IMR-90 (cell line): ENCODE measurements around the gene CYSLTR2. TPM values are rescaled to one million over a fixed set of nuclear protein-coding genes. Genes with fewer than 3 reads are reported as not detected.

Source experiments
- ATAC-seq: fragments of 200-7000 bp; cut with Tn5 transposase; 2 replicates; pipeline ENCODE4 v1.9.1; 2020; ENCODE audit warnings: low read depth, mild to moderate bottlenecking, moderate library complexity
- BruUV-seq: library from RNA; stranded (reverse); fragments of 400-500 nt; replicated peaks from 2 replicates; lab custom pipeline; 2021; lab: Mats Ljungman, UMichigan
- CTCF ChIA-PET: fragments of 300-600 bp; formaldehyde crosslinking; extraction: SDS; loops from one replicate; lab custom pipeline; 2021; ENCODE audit warnings: antibody characterized with exemption; lab: Yijun Ruan, JAX
- POLR2A ChIA-PET: fragments of 300-600 bp; sonication (Branson Sonifier 250); formaldehyde crosslinking; loops from one replicate; lab custom pipeline; 2022; ENCODE audit warnings: antibody characterized with exemption; ENCODE audit not compliant: unreplicated experiment; lab: Charles Lee
- DNase-seq: peaks from one replicate; pipeline ENCODE4 v3.0.0; 2013
- H2AFZ ChIP-seq: replicated peaks from 2 replicates; pipeline ENCODE3; 2013; ENCODE audit warnings: low read length, mild to moderate bottlenecking; ENCODE audit not compliant: poor library complexity
- H2AK5ac ChIP-seq: 2 replicates; pipeline ENCODE4 v1.6.1; 2013; ENCODE audit warnings: low read depth, low read length, inconsistent platforms
- H2AK9ac ChIP-seq: replicated peaks from 2 replicates; pipeline ENCODE3; 2013; ENCODE audit warnings: mild to moderate bottlenecking, low read depth, low read length, moderate library complexity; ENCODE audit not compliant: poor library complexity
- H2BK120ac ChIP-seq: 2 replicates; pipeline ENCODE4 v1.6.1; 2013; ENCODE audit warnings: low read depth, low read length, inconsistent platforms
- H2BK15ac ChIP-seq: 3 replicates; pipeline ENCODE4 v1.6.1; 2013; ENCODE audit warnings: low read depth, low read length, inconsistent platforms
- H2BK20ac ChIP-seq: 2 replicates; pipeline ENCODE4 v1.6.1; 2013; ENCODE audit warnings: low read depth, mild to moderate bottlenecking, inconsistent platforms, low read length, moderate library complexity
- H2BK5ac ChIP-seq: 2 replicates; pipeline ENCODE4 v1.6.1; 2013; ENCODE audit warnings: mild to moderate bottlenecking, low read depth, low read length, inconsistent platforms; ENCODE audit not compliant: poor library complexity, severe bottlenecking
- H3K14ac ChIP-seq: replicated peaks from 2 replicates; pipeline ENCODE4 v1.6.1; 2013; ENCODE audit warnings: low read depth, low read length, inconsistent platforms
- H3K18ac ChIP-seq: 2 replicates; pipeline ENCODE4 v1.6.1; 2013; ENCODE audit warnings: low read depth, low read length, control low read depth
- H3K23ac ChIP-seq: 2 replicates; pipeline ENCODE4 v1.6.1; 2013; ENCODE audit warnings: low read depth, low read length, inconsistent platforms
- H3K27ac ChIP-seq: 2 replicates; pipeline ENCODE4 v1.5.1; 2013; ENCODE audit warnings: mild to moderate bottlenecking, control low read depth, low read length; ENCODE audit not compliant: insufficient read depth
- H3K27me3 ChIP-seq: 2 replicates; pipeline ENCODE4 v1.6.1; 2013; ENCODE audit warnings: low read length; ENCODE audit not compliant: control insufficient read depth, insufficient read depth
- H3K36me3 ChIP-seq: 2 replicates; pipeline ENCODE4 v1.6.1; 2013; ENCODE audit warnings: low read length, mixed read lengths; ENCODE audit not compliant: control insufficient read depth, insufficient read depth
- H3K4ac ChIP-seq: 2 replicates; pipeline ENCODE4 v1.6.1; 2013; ENCODE audit warnings: low read depth, low read length, inconsistent platforms
- H3K4me1 ChIP-seq: 2 replicates; pipeline ENCODE4 v1.6.1; 2013; ENCODE audit warnings: low read length, mixed read lengths; ENCODE audit not compliant: control insufficient read depth, insufficient read depth
- H3K4me2 ChIP-seq: 2 replicates; pipeline ENCODE4 v1.6.1; 2013; ENCODE audit warnings: low read depth, mild to moderate bottlenecking, control low read depth, low read length, moderate library complexity
- H3K4me3 ChIP-seq: 2 replicates; pipeline ENCODE4 v1.5.1; 2013; ENCODE audit warnings: low read depth, mild to moderate bottlenecking, control low read depth, low read length, moderate library complexity; ENCODE audit not compliant: insufficient read depth
- H3K56ac ChIP-seq: 2 replicates; pipeline ENCODE4 v1.6.1; 2013; ENCODE audit warnings: low read length, inconsistent platforms; ENCODE audit not compliant: insufficient read depth; ENCODE audit errors: extremely low read depth
- H3K79me1 ChIP-seq, 2 experiments: 2 replicates each; pipeline ENCODE4 v1.6.1; 2013; ENCODE audit warnings: low read length in 2 of 2, inconsistent platforms in 1 of 2, low read depth in 1 of 2
- H3K9ac ChIP-seq: 2 replicates; pipeline ENCODE4 v1.6.1; 2013; ENCODE audit warnings: low read depth, low read length, control low read depth
- H3K9me1 ChIP-seq: 2 replicates; pipeline ENCODE4 v1.6.1; 2013; ENCODE audit warnings: low read length, inconsistent platforms; ENCODE audit not compliant: insufficient read depth
- H3K9me3 ChIP-seq: 2 replicates; pipeline ENCODE4 v1.6.1; 2013; ENCODE audit warnings: low read length; ENCODE audit not compliant: control insufficient read depth, insufficient read depth
- H4K20me1 ChIP-seq: 2 replicates; pipeline ENCODE4 v1.6.1; 2013; ENCODE audit warnings: low read length, inconsistent platforms; ENCODE audit not compliant: insufficient read depth
- H4K5ac ChIP-seq: 2 replicates; pipeline ENCODE4 v1.6.1; 2013; ENCODE audit warnings: mild to moderate bottlenecking, low read depth, low read length, control low read depth
- H4K8ac ChIP-seq, 2 experiments: 2 replicates each; pipeline ENCODE4 v1.6.1; 2013; ENCODE audit warnings: low read depth in 2 of 2, low read length in 2 of 2, control low read depth in 1 of 2, inconsistent platforms in 1 of 2
- H4K91ac ChIP-seq: 2 replicates; pipeline ENCODE4 v1.6.1; 2013; ENCODE audit warnings: low read depth, low read length, inconsistent platforms; ENCODE audit not compliant: insufficient read depth
- MAZ ChIP-seq: IDR thresholded peaks from 2 replicates; pipeline ENCODE4 v1.6.1; 2012; ENCODE audit warnings: low read depth, mild to moderate bottlenecking, low read length, improper control_type of control experiment, moderate library complexity, borderline replicate concordance
- WGBS, 2 experiments: methylation state at CpG; one replicate each; pipeline versions ENCODE4 v1.1.5 to v1.1.7; 2013; ENCODE audit warnings: missing lambda C conversion rate in 2 of 2; ENCODE audit not compliant: insufficient read length in 1 of 2; ENCODE audit errors: extremely low coverage in 2 of 2; 5-methylcytosine and 5-hydroxymethylcytosine counted together
- dilution Hi-C: fragments of 300-500 bp; cut with HindIII; formaldehyde crosslinking; loops from one replicate; pipeline ENCODE4 v1.14.3; 2018; ENCODE audit warnings: low sequenced_read_pairs; ENCODE audit not compliant: unreplicated experiment
- in situ Hi-C: fragments of 300-500 bp; cut with MboI; formaldehyde crosslinking; loops from 3 replicates; pipeline ENCODE4 v1.14.3; 2019; ENCODE audit warnings: low sequenced_read_pairs, inconsistent platforms, mixed read lengths
- intact Hi-C: fragments of 100-400 bp; cut with micrococcal nuclease; formaldehyde crosslinking; loops from 2 replicates; pipeline ENCODE4 v1.10.0; 2022
- polyA plus RNA-seq, 3 experiments: library from polyadenylated mRNA; depleted of rRNA; stranded (reverse); fragments of >200 nt; gene quantifications; 2 replicates each; pipeline ENCODE4 v1.2.3, GENCODE V29; 2012; ENCODE audit warnings: low replicate concordance in 1 of 3
- total RNA-seq: library from RNA; depleted of rRNA; stranded (reverse); fragments of >200 nt; gene quantifications from 2 replicates; pipeline ENCODE4 v1.2.3, GENCODE V29; 2012
- TF ChIP-seq, protein P1 (sequence below): conservative IDR thresholded peaks from 2 replicates; pipeline ENCODE4 v1.5.1; 2012; ENCODE audit warnings: mild to moderate bottlenecking, low read depth, low read length, improper control_type of control experiment

CYSLTR2 gene
- total and polyA plus RNA-seq, 2 of the 4 experiments (the other 2 are of a cell fraction), result not detected

DNA sequence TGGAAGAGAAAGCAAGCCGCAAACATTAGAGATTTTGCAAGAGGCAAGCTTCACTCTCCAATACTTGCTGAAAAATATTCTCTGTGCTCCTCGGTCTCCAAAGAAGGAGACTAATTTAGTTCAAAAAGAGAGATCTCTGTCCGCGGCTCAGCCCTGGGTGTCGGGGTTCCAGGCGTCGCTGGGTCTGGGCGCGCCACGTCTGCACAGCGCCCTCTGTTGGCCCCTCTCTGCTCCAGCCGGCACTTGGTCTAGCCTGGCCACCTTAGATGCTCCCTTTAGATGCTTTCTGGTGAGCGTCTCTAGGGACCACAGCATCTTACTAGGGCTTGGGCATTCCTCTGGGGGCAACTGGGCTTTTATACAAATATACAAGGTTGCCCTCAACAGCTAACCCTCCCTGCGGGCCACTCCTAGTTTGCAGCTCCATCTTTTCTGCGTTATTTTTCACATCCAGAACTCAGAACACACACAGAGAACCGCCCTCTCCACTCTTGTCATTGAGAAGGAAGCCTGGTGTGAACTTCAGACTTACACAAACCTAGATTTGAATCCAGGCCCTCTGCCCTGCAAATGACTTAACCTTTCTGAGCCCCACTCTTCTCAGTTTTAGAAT is 78.3 kb downstream of the CYSLTR2 start:
- TF ChIP-seq, protein P1, sequence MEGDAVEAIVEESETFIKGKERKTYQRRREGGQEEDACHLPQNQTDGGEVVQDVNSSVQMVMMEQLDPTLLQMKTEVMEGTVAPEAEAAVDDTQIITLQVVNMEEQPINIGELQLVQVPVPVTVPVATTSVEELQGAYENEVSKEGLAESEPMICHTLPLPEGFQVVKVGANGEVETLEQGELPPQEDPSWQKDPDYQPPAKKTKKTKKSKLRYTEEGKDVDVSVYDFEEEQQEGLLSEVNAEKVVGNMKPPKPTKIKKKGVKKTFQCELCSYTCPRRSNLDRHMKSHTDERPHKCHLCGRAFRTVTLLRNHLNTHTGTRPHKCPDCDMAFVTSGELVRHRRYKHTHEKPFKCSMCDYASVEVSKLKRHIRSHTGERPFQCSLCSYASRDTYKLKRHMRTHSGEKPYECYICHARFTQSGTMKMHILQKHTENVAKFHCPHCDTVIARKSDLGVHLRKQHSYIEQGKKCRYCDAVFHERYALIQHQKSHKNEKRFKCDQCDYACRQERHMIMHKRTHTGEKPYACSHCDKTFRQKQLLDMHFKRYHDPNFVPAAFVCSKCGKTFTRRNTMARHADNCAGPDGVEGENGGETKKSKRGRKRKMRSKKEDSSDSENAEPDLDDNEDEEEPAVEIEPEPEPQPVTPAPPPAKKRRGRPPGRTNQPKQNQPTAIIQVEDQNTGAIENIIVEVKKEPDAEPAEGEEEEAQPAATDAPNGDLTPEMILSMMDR, result 0 out of 2 replicates have a peak, but pooled peaks have one; percentile 27
- TF ChIP-seq MAZ, result no peak
- H3K23ac ChIP-seq, result no peak overlapping the region
- CTCF ChIA-PET, result no interaction called here

More for the DNA sequence above, 78.3 kb downstream of the CYSLTR2 start:
- Histone ChIP-seq H2BK15ac (no peak overlapping the region), H3K4me3 (no peak overlapping the region), H3K14ac (no peak overlapping the region), H2BK5ac (no peak overlapping the region), H2BK120ac (no peak overlapping the region), H3K56ac (no peak overlapping the region), H4K5ac (no peak overlapping the region), H2BK20ac (no peak overlapping the region), H3K4ac (no peak overlapping the region), H3K4me2 (no peak overlapping the region), H4K8ac (peak overlapping the region in 1 of 2 experiments; percentile 6; a peak in 1 of 4 replicates), H3K27me3 (peaks cover 2% of the 10 kb centered on the region; the same call in 1 of the 2 replicates), H3K18ac (no peak overlapping the region), H3K79me1 (no peaks in the 10 kb centered on the region), H2AK5ac (no peak overlapping the region; the same call in 1 of the 2 replicates), H4K20me1 (no peaks in the 10 kb centered on the region), H2AK9ac (no peak overlapping the region), H3K9me1 (no peaks in the 10 kb centered on the region), H3K27ac (no peak overlapping the region), H3K36me3 (no peaks in the 10 kb centered on the region), H3K9me3 (no peaks in the 10 kb centered on the region), H3K4me1 (peaks cover 2% of the 10 kb centered on the region; the same call in 1 of the 2 replicates), H3K9ac (no peak overlapping the region), H4K91ac (no peak overlapping the region; the same call in 1 of the 2 replicates), H2AFZ (no peak overlapping the region)
- WGBS, 2 experiments, result 70% methylated on average over 13 of the region's 16 CpGs; no CpG with 5 or more reads in 1 of the 2 experiments
- dilution Hi-C loops, result no loop called here
- intact Hi-C loops, result no loop called here
- ATAC-seq (no peak), DNase-seq (no peak)
- POLR2A ChIA-PET, result no interaction called here
- in situ Hi-C loops, result no loop called here
- BruUV-seq, result no TSS peak
